SHP77 (cell line): ENCODE results near the gene ZNF30.
"Not testable (repeated sequence)": the region's sequence is repeated elsewhere in the genome, so short reads cannot be mapped to it uniquely, and the experiment has no call there.

Experiments used
- DNase-seq, 2 experiments: peaks; one replicate each; lab custom pipeline; 2025; lab: John Stamatoyannopoulos, UW

ZNF30 gene

DNA sequence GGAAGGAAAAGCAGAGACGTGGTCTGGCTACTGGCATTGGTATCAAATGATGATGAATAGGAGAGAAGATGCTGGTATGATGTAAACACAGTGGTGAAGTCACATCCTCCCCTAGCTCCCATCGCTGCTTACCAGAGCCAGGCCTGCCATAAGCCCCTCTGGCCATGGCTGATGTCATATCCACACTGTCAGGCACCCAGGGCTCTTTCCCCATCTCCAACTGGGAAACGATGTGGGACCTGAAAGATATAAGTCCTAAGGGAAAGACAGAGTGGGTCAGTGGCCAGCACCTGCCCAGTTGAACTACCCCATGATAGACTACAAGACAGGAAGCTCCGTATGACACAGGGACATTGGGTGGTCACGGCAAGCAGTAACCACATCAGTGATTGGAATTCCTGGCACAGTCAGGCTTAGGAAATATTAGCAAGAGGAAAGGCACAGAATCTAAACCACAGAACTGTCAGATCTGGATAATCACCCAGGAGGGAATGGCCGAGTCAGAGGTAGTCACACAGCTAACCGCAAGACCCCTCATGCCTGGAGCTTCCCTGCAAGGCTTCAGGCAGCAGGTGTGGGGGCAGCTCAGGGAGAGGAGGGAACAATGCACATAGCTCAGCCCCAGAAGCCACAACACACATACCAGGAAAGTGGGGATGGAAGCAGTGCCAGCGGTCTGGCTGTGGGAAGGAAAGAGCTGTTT is 33.6 kb downstream of the ZNF30 start:
- no peak for DNase-seq

DNA sequence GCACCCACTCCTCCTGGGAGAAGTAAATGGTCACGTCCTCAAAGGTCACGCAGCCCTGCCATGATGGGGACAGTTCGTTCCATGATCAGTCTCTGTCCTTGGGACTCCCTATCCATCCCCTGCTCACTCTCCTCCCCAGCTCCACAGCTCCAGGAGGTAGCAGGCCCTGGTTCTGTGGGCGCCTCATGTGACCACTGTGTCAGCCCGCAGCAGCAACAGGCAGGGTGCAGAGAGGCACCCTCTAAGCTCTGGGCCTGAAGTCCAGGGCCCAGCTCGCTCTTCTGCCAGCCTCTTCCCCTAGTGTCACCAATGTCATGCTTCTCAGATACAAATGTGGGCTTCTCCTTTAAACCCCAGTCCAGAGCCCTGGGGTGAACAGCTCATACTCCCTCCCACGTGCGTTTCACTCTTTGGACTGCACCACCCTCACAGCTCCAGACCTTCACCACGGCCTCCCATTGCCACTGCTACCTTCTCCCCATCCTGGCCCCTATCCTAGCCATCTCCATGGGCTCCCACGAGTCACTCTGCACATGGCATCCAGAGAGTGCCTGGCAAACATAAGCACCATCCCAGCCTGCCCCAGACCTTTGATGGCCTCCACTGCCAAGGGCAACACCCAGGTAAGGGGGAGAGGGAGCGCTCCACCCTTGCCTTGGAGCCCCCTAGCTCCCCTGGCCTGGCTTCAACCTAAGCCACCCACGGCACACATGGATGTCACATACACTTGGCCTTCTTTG is 34.4 kb downstream of the ZNF30 start:
- DNase-seq: no peak

DNA sequence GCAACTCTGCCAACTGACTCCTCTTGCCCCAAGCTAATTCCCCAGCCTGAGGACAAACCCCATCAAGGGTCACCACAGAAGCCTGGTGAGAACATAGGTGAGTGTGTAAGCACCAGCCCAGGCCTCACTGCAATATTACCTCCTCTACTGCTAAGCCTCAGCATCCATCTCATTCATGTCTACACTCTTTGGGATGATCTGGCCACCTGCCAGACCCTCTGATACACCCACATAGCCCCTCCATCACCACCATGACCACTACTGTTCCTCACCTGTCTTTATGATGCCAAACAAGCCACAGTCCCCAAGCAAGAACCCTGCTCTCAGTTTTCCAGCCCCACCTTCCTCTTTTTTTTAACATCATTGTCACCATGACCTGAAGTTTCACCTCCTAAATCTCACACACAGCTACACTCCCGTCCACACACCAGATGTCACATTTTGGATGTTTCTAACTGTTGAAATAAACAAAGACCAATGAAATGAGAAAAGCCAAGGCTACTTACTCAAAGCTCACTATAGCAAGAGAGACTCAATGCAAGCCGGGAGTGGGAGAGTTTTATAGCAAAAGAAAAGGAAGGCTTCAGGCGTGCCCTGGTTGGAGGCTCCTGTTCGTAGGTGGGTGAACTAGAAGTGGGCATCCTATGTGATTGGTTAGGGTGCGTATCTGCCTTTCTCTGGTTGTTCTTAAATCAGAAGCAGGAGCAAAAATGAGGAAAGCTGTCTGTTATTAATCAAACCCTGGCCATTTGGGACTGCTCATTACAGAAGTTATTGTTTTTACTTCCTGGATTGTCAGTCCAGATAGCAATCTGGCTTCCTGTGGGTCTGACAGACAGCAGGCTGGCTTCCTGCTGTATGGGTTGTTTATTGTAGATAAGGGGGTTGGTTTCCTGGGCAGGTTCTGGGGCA is 35.3 kb downstream of the ZNF30 start:
- DNase-seq: no peak

DNA sequence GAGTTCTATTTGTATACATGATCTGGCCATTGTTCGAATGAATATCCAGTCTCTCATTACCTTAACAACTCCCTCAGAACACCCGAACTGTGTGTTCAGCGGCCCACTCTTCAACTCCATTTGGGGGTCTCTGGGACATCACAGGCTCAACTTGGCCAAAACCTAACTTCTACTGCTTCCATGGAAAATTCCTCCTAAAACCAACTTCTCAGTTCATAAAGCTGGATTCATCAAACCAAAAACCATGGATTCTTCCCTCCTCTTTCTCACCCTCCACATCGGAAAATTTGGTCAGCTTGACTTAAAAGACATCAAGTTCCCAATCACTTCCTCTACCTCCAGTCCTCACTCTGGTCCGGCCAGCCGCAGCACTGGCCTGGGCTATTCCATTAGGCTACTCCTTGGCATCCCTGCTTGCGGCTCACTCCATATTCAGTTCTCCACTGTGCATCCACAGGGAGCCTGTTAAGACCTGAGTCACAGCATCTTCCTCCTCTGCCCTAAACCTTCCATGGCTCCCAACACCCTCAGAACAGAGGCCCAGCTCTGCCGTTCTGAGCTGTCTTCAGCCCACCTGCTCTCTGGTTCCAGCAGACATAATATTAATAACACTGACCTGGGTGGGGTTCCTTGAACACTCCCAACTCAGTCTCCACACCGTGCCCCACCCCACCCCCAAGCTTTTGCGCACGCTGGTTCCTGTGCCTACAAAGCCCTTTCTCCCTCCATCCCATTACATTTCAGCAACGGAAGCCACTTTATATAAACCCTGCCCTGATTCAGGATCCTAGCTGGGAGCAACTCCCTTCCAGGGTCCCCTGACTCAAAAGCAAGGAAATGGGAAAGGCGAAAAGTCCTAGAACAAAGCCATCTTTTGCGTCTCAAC is 36.2 kb downstream of the ZNF30 start:
- no peak for DNase-seq

DNA sequence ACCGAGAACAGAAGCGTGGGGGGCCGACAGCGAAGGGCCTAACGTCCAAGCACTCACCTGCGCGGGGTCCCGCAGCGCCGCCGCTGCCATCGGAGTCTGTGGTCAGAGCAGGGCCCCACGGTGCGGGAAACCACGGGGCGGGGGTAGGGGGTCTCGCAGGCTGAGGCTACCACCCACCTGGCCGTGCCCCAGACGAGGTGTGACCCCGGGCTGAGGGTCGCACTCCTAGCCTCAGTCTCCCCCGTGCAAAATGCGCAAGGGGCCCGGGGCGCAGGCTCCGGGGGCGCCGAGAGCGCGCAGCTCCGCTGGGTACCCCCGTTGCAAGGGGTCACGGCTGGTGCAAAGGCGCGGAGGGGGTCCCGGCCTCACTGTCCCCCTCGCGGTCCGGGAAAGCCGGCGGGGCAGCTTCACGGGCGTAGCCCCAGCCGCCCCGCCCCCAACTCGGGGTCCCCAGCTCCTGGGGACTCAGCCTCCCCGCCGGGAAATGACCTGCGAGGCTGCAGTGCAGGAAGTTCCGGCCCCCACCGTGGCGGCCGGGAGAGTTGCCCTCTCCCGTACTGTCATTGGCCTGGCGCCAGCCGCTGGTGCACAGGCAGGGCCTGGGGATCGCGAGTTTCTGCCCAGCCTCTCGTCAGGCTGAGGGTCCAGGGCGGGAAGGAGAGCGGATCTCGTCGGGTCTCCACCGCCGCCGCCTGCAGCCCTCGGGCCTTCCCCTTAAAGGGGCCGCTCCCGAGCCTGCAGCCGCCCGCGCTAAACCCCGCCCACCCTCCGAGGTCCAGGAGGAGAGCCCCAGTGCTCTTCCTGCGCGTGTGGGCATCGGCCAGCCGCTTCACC is 37.1 kb downstream of the ZNF30 start, which contains the start of gene ZNF792:
Gene ZNF792, minus strand, starts transcription at position 657 of the 834 bp plus-strand sequence. Its CDS starts 567 bp downstream, at position 90.
- DNase-seq: peak; percentile 46 to 74

DNA sequence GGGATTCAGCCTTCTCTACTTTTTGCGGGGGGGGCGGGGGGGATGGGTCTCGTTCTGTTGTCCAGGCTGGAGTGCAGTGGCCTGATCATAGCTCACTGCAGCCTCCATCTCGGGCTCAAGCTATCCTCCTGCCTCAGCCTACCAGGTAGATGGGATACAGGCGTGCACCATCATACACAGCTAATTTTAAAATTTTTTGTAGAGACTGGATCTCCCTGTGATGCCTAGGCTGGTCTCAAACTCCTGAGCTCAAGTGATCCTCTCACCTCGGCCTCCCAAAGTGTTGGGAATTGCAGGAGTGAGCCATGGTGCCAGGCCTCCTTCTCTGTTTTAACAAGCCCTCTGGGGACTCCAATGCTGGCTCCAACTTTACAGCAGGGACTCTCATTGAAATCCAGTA is 37.9 kb downstream of the ZNF30 start:
- no peak for DNase-seq

DNA sequence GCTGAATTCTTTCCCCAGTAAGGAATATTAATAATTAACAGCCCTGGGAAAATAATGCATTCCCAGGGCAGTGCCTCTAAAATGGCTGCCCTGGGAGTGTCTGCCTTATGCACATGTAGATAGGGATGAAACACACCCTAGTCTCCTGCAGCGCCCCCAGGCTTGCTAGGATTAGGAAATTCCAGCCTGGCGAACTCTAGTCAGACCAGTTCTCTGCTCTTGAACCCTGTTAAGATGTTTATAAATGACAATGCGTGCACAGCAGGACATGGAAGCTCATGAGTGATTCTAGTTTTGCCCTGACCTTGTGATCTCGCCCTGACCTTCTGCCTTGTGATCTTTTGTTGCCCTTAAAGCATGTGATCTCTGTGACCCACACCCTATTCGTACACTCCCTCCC is 38.8 kb downstream of the ZNF30 start:
- DNase-seq: not testable (repeated sequence)

DNA sequence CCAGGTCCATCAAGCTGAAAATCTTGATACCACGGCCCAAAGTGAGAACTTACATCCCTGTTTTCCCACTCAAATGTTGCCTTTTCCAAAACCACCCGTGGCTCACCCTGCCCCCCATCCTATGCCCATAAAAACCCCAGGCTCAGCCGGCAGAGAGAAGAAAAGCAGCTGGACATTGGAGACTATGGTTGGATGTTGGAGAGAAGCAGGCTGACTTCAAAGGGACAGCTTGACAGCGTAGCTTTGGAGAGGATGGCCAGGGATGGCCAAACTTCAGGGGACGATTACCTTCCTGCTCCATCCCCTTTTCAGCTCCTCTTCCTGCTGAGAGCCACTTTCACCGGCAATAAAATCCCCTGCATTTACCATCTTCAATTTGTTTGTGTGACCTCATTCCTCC is 40.8 kb downstream of the ZNF30 start:
- DNase-seq: no peak

DNA sequence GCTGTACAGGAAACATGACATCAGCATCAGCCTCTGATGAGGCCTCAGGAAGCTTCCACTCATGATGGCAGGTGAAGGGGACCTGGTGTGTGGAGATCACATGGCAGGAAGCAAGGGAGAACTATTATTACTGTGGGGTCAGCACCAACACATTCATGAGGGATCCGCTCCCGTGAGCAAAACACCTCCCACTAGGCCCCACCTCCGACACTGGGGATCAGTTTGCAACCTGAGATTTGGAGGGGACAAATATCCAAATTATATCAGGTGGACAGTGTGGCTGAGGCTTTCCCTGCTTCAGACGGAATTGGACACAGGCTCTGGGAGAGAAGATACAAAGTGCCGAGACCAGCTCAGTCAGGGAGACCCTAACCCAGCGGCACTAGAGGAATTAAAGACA is 43.0 kb downstream of the ZNF30 start:
- no peak for DNase-seq

DNA sequence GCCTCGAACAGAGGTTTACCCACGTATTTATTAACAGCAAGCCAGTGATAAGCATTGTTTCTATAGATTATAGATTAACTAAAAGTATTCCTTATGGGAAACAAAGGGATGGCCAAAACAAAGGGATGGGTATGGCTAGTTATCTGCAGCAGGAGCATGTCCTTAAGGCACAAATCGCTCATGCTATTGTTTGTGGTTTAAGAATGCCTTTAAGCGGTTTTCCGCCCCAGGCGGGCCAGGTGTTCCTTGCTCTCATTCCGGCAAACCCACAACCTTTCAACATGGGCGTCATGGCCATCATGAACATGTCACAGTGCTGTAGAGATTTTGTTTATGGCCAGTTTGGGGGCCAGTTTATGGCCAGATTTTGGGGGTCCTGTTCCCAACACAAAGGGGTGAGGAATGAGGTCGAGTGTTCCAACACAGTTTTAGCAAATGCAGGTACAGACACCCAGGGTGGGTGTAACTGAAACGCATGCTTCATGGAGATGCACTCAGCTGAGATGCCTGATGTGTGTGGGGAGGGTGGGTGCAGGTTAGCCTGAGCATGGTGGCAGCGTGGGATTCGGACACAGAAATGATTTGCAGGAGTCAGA is 43.6 kb downstream of the ZNF30 start:
- not testable (repeated sequence) for DNase-seq

DNA sequence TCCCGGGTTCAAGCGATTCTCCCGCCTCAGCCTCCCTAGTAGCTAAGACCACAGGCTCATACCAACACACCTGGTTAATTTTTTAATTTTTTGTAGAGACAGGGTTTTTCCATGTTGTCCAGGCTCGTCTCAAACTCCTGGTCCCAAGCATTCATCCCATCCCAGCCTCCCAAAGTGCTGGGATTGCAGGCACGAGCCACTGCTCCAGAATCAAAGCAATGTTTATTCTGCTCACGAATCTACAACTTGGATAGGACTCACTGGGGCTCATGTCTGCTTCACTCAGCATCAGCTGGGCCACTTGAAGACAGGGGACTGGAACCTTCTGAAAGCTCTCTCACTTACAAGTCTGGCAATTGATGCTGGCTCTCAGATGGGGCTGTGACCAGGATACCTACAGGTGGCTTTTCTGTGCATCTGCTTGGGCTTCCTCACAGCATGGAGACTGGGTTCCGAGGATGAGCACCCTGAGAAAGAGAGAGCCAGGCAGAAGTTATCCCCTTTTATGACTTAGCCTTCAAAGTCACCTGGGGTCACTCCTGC is 45.5 kb downstream of the ZNF30 start:
- DNase-seq: no peak

DNA sequence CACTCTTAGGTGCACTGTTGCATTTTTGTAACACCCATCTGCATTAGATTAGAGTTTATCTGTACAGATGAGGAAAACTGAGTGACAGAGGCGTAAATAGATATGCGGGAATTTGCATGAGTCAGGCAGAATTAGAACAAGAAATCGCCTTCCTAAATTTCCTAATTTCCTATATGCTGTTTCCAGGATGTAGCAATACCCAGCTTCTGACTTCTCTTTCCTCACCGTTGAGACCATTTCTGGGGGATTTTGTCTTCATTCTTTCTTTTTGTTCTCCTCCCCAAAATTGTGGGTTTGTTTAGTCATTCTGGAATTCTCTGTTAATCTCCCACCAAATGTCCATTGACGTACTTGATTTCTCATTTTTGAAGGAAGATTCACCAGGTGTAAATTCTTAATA is 47.9 kb downstream of the ZNF30 start:
- no peak for DNase-seq

DNA sequence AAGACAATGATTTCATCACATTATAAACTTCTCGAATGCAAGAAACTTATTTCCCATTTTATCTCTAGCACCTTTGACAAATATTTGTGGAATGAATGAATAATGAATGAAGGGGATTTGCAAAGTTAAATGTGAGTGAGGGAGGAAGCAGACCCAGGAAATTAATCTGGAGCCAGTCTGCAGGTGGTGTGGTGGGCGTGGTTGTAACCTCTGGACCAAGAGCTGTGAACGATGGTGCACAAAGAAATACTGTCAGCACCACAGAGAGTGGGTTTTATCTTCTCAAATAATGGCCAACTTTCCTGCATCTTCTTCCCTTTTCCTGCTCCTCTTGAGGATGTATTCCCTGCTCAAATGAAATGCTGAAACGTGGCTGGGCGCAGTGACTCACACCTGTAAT is 48.4 kb downstream of the ZNF30 start:
- DNase-seq: no peak

DNA sequence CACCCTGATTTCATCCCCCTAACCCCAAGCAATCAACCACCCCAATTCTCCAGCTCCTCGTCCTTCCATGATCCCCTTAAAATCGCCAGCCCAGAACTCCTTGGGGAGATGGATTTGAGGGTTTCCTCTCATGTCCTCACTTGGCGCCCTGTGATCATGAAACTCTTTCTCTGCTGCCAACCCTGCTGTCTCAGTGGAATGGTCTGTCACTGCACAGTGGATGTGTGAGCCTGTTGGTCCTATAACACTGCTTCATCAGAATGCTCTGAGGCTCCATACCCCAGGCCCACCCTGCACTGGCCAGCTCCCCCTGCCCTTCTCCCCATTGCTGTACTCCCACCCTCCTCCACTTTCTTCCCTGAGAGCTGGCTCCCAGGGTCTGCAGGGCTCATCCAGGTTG is 49.9 kb downstream of the ZNF30 start:
- DNase-seq: no peak

DNA sequence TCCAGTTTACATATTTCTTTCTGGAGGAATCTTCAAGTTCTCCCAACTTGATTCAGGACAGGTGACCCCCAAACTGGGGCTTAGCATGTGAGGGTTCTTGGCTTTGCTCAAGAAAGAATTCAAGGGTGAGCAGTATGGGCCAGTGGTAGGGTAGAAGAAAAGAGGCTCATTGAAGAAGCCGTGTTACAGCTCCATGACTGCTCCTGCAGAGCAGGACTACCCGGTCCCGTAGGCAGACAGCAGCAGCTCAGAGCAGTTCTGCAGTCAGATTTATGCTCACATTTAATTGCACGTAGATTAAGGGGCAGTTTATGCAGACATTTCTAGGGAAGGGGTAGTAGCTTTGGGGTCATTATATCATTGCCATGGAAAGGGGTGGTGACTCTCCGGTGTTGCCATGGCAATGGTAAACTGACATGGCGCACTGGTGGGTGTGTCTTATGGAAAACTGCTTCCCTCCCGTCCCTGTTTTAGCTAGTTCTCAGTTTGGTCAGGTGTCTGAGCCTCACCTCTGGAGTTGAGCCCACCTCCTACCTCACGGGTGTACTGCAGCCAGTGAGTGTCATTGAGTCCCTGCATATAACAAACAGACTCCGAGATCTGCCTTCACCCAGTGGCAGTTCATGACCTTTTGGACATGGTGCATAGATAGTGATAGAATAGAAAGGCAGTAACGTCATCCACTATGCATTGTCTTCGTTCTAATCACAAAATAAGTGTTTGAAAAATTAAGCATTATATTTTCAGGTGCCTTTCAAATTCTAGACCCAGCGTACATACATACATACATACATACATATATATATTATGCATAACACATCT is 53.3 kb downstream of the ZNF30 start:
- no peak for DNase-seq

DNA sequence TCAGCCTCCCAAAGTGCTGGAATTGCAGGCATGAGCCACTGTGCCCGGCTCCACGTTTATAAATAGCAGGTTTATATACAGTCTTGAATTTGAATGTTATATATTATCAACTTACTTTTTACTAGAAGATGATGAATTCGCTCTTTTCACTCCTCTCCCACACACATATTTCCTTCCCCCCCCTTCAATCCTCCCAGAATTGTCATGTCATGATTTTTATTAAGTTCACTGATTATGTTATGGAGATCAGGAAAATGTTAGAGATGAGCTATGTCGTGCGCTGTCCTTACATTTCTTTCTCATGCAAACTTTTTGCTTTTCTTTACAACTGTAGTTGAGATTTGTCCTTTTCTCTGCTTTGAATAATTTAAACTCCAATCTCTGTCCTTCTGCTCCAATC is 55.6 kb downstream of the ZNF30 start:
- DNase-seq: no peak

DNA sequence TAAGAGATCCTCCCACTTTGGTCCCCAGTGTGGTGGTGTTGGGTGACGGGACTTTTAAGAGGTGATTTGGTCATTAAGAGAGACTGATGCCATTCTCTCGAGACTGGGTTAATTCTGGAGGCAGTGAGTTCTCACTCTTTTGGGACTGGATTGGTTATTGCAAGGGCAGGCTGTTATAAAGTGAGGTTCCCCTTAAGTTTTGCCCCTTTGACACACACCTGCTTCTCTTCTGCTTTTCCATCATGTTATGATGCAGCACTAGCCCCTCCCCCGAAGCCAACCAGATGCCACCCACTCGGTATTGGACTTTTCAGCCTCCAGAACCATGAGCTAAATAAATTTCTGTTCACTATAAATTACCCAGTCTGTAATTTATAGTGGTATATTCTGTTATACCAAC is 57.1 kb downstream of the ZNF30 start:
- DNase-seq: no peak

DNA sequence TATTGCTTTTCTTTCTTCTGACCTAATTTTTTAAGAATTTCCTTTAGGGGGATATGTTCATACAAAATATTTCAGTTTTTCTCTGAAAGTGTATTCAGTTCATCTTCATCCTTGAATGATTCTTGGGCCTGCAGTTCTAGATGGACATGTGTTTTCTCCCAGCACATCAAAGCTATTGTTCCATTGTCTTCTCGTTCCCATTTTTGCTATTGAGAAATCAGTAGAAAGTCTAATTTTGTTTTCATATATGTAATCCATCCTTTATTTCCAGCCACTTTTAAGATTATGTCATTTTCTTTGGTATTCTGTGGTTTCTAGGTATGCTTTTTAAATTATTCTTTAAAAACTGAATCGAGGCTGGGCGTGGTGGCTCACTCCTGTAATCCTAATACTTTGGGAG is 57.6 kb downstream of the ZNF30 start:
- DNase-seq: no peak
